GM06990 (cell line): Measurements from ENCODE around the gene PPOX.

Source experiments
- DNase-seq: peaks from one replicate; pipeline ENCODE4 v3.0.0-alpha.2; 2011; ENCODE audit not compliant: insufficient read length; ENCODE audit errors: extremely low read depth
- H3K27me3 ChIP-seq: replicated peaks from 2 replicates; pipeline ENCODE4 v1.6.0; 2011; ENCODE audit warnings: low read length; ENCODE audit not compliant: control insufficient read depth, insufficient read depth
- H3K36me3 ChIP-seq: 2 replicates; pipeline ENCODE4 v1.5.1; 2011; ENCODE audit warnings: low read length; ENCODE audit not compliant: control insufficient read depth, insufficient read depth
- H3K4me3 ChIP-seq: replicated peaks from 2 replicates; pipeline ENCODE4 v1.5.1; 2011; ENCODE audit warnings: low read depth, mild to moderate bottlenecking, control low read depth, low read length
- CTCF ChIP-seq: IDR thresholded peaks from 2 replicates; pipeline ENCODE4 v1.5.1; 2011; ENCODE audit warnings: low read length, control low read depth, mild to moderate bottlenecking, inconsistent platforms; ENCODE audit not compliant: insufficient read depth, poor library complexity, severe bottlenecking

The PPOX gene

GRCh38 chr1:161122967-161123366 lies 43.3 kb upstream of the PPOX start:
- Histone ChIP-seq H3K36me3 (peaks cover 30% of the 10 kb centered on the region), H3K27me3 (no peaks in the 10 kb centered on the region), H3K4me3 (no peak overlapping the region)
- no peak for DNase-seq
- TF ChIP-seq CTCF, result no peak

- Histone ChIP-seq H3K36me3 (peaks cover 16% of the 10 kb centered on the region), H3K4me3 (no peak overlapping the region), H3K27me3 (no peaks in the 10 kb centered on the region)
- DNase-seq, result no peak
- no peak for TF ChIP-seq CTCF
These were observed 38.6 kb upstream of the PPOX start for GRCh38 chr1:161127649-161128048.

- TF ChIP-seq CTCF, result no peak
- Histone ChIP-seq H3K4me3 (no peak overlapping the region), H3K27me3 (no peaks in the 10 kb centered on the region), H3K36me3 (peaks cover 9% of the 10 kb centered on the region)
- DNase-seq, result no peak
These were observed 37.4 kb upstream of the PPOX start for GRCh38 chr1:161128591-161129420.

GRCh38 chr1:161130266-161130665 lies 36.0 kb upstream of the PPOX start:
- DNase-seq, result no peak
- no peaks in the 10 kb centered on the region for H3K27me3 ChIP-seq
- no peak for TF ChIP-seq CTCF
- H3K36me3 ChIP-seq, result peaks cover 4% of the 10 kb centered on the region
- H3K4me3 ChIP-seq, result no peak overlapping the region

GRCh38 chr1:161131523-161132409 lies 34.5 kb upstream of the PPOX start:
- Histone ChIP-seq H3K36me3 (peaks cover 2% of the 10 kb centered on the region), H3K27me3 (no peaks in the 10 kb centered on the region), H3K4me3 (peak overlapping the region; percentile 91)
- DNase-seq, result no peak
- no peak for TF ChIP-seq CTCF
